GM12878 (cell line): Measurements from ENCODE around the gene ADH6. TPM values are rescaled to one million over a fixed set of nuclear protein-coding genes. Genes with fewer than 3 reads are reported as not detected.

Experiments
- ATAC-seq: fragments of 200-7000 bp; cut with Tn5 transposase; 3 replicates; pipeline ENCODE4 v1.9.1; 2020; ENCODE audit warnings: mild to moderate bottlenecking, moderate library complexity
- BruUV-seq: library from RNA; stranded (reverse); fragments of 400-500 nt; replicated peaks from 2 replicates; lab custom pipeline; 2021; lab: Mats Ljungman, UMichigan
- CTCF ChIA-PET: fragments of 300-600 bp; sonication (Branson Sonifier 250); formaldehyde crosslinking; extraction: SDS; loops from one replicate; lab custom pipeline; 2021; ENCODE audit warnings: inconsistent platforms; lab: Yijun Ruan, JAX
- POLR2A ChIA-PET: fragments of 350-600 bp; formaldehyde crosslinking; extraction: SDS; loops from one replicate; lab custom pipeline; 2021; ENCODE audit warnings: inconsistent platforms; lab: Charles Lee
- RAD21 ChIA-PET: fragments of 300-600 bp; sonication (Branson Sonifier 250); formaldehyde crosslinking; loops from one replicate; lab custom pipeline; 2023; ENCODE audit warnings: antibody characterized with exemption; ENCODE audit not compliant: unreplicated experiment; lab: Charles Lee
- SMC1A ChIA-PET: fragments of 300-600 bp; sonication (Branson Sonifier 250); formaldehyde crosslinking; loops from one replicate; lab custom pipeline; 2023; ENCODE audit not compliant: unreplicated experiment, uncharacterized antibody; lab: Charles Lee
- DNase-seq: peaks from one replicate; pipeline ENCODE4 v3.0.0-alpha.2; 2011; ENCODE audit warnings: low read depth, low spot score
- FAIRE-seq: peaks from 3 replicates; lab custom pipeline; 2011; peaks lifted over from hg19 to GRCh38; lab: Jason Lieb, UNC
- H2AFZ ChIP-seq: 2 replicates; pipeline ENCODE4 v1.6.0; 2011; ENCODE audit warnings: low read depth, low read length, control low read depth; ENCODE audit not compliant: control insufficient read depth
- H3K27ac ChIP-seq: 2 replicates; pipeline ENCODE4 v1.5.1; 2011; ENCODE audit warnings: control low read depth; ENCODE audit not compliant: control insufficient read depth, insufficient read depth
- H3K27me3 ChIP-seq, 2 experiments: replicated peaks in 1 of 2; 2 replicates each; pipeline versions ENCODE4 v1.6.0 to v1.6.1; 2011; ENCODE audit warnings: low read length in 1 of 2; ENCODE audit not compliant: control insufficient read depth in 2 of 2, insufficient read depth in 2 of 2
- H3K36me3 ChIP-seq, 2 experiments: 2 replicates each; pipeline ENCODE4 v1.5.1; 2011; ENCODE audit warnings: low read length in 1 of 2; ENCODE audit not compliant: control insufficient read depth in 2 of 2, insufficient read depth in 2 of 2
- H3K4me1 ChIP-seq: 2 replicates; pipeline ENCODE4 v1.6.1; 2011; ENCODE audit warnings: mild to moderate bottlenecking, low read length, moderate library complexity, mixed read lengths; ENCODE audit not compliant: control insufficient read depth, insufficient read depth
- H3K4me2 ChIP-seq: 2 replicates; pipeline ENCODE4 v1.6.0; 2011; ENCODE audit warnings: control low read depth; ENCODE audit not compliant: control insufficient read depth, insufficient read depth
- H3K4me3 ChIP-seq: fragments of 200-600 bp; sonication (generic); 2 replicates; pipeline ENCODE4 v1.5.1; 2016
- H3K79me2 ChIP-seq: 2 replicates; pipeline ENCODE4 v1.6.0; 2011; ENCODE audit warnings: low read length; ENCODE audit not compliant: control insufficient read depth, insufficient read depth
- H3K9ac ChIP-seq: 2 replicates; pipeline ENCODE4 v1.8.0; 2011; ENCODE audit warnings: low read length, control low read depth, mixed read lengths; ENCODE audit not compliant: control insufficient read depth, insufficient read depth
- H3K9me3 ChIP-seq: replicated peaks from 3 replicates; pipeline ENCODE4 v1.5.1; 2011; ENCODE audit warnings: mild to moderate bottlenecking, low read length; ENCODE audit not compliant: control insufficient read depth, insufficient read depth
- H4K20me1 ChIP-seq: 2 replicates; pipeline ENCODE4 v1.6.0; 2011; ENCODE audit not compliant: control insufficient read depth, insufficient read depth
- CEBPB ChIP-seq, 2 experiments: fragments of 150-350 bp in 1 of 2; IDR thresholded peaks; 2 replicates each; pipeline ENCODE4 v1.6.1; 2012 to 2014; ENCODE audit warnings: low read depth in 2 of 2, low read length in 2 of 2, borderline replicate concordance in 1 of 2, inconsistent platforms in 1 of 2
- PAX8 ChIP-seq: fragments of 450-650 bp; IDR thresholded peaks from 2 replicates; pipeline ENCODE4 v1.6.1; 2017; ENCODE audit warnings: mild to moderate bottlenecking, moderate library complexity
- RFX5 ChIP-seq: IDR thresholded peaks from 2 replicates; pipeline ENCODE4 v1.6.1; 2011; ENCODE audit warnings: low read depth, low read length, improper control_type of control experiment
- SMAD5 ChIP-seq: IDR thresholded peaks from 2 replicates; pipeline ENCODE4 v1.6.1; 2016; ENCODE audit warnings: antibody characterized with exemption, low read depth
- STAT1 ChIP-seq: fragments of 450-650 bp; conservative IDR thresholded peaks from 2 replicates; pipeline ENCODE4 v1.6.1; 2014; ENCODE audit warnings: antibody characterized with exemption, mild to moderate bottlenecking
- ZSCAN29 ChIP-seq: fragments of 450-650 bp; IDR thresholded peaks from 2 replicates; pipeline ENCODE4 v1.6.1; 2017; ENCODE audit warnings: mild to moderate bottlenecking, moderate library complexity
- in situ Hi-C: fragments of 300-500 bp; cut with MboI; formaldehyde crosslinking; loops from 9 replicates; pipeline ENCODE4 v1.14.3; 2018; ENCODE audit warnings: mixed read lengths
- intact Hi-C: fragments of 100-400 bp; cut with micrococcal nuclease; formaldehyde crosslinking; loops from one replicate; pipeline ENCODE4 v1.14.2; 2022; ENCODE audit not compliant: unreplicated experiment
- polyA plus RNA-seq, 11 experiments: library from polyadenylated mRNA; depleted of rRNA in 4 of 11; unstranded in 6 of 11; stranded (reverse) in 5 of 11; fragments of >200 nt; fragmentation: Nextera tagmentation in 4 of 11; fragmentation: Illumina TruSeq in 1 of 11; extraction: Ambion mirVana in 4 of 11; extraction: Trizol in 1 of 11; gene quantifications; 1 replicate in 1 of 11; 2 replicates in 10 of 11; pipeline versions ENCODE4 v1.2.1 to v1.2.3, GENCODE V29; 2011 to 2016; ENCODE audit warnings: inconsistent platforms in 2 of 11, missing spikeins in 2 of 11, low read depth in 1 of 11
- total RNA-seq, 4 experiments: library from RNA; depleted of rRNA in 3 of 4; stranded (reverse); fragments of >200 nt in 3 of 4; fragmentation: Illumina TruSeq in 1 of 4; extraction: Trizol in 1 of 4; gene quantifications; 2 replicates each; pipeline versions ENCODE4 v1.2.1 to v1.2.3, GENCODE V29; 2013 to 2021
- TF ChIP-seq, protein P1 (sequence below): fragments of 450-650 bp; formaldehyde crosslinking; IDR thresholded peaks from 2 replicates; pipeline ENCODE4 v1.4.0; 2022; ENCODE audit warnings: mild to moderate bottlenecking, moderate library complexity
- TF ChIP-seq, protein P2 (sequence below): IDR thresholded peaks from 2 replicates; pipeline ENCODE4 v1.6.1; 2012; ENCODE audit warnings: low read depth, low read length, improper control_type of control experiment
- TF ChIP-seq, protein P3 (sequence below): IDR thresholded peaks from 2 replicates; pipeline ENCODE4 v1.6.1; 2012; ENCODE audit warnings: low read depth, low read length, improper control_type of control experiment

Gene ADH6
- total and polyA plus RNA-seq, 10 of the 15 experiments (the other 5 are each of a cell fraction or from before 2014, with no cell fraction given): 0.03 to 0.16 TPM; not detected in 8

DNA sequence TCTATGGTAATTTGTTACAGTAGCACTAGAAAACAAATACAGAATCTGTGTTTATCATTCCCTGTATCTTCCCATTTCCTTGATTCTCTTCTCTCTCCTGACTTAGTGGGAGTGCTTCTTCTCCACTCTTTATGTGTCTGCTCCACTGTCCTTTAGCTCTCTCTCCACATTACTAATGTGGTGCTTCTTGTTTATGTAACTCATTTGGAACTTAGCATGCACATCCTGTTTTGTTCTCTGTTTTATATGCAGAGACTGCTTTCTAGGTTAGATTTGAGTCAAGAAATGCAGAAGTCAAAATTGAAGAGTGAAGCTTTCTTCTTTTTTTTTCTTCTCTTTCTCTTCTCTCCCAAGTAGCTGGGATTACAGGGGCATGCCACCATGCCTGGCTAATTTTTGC, 45.9 kb upstream of the ADH6 start:
- ChIA-PET CTCF (no interaction called here), RAD21 (no interaction called here), POLR2A (no interaction called here), SMC1A (no interaction called here)
- Histone ChIP-seq H4K20me1 (no peaks in the 10 kb centered on the region), H3K79me2 (no peaks in the 10 kb centered on the region), H3K9ac (no peak overlapping the region), H3K9me3 (no peaks in the 10 kb centered on the region), H3K36me3 (no peaks in the 10 kb centered on the region), H3K27me3 (no peaks in the 10 kb centered on the region), H3K4me2 (no peak overlapping the region), H3K27ac (no peak overlapping the region), H3K4me3 (no peak overlapping the region), H3K4me1 (no peaks in the 10 kb centered on the region), H2AFZ (no peak overlapping the region)
- DNase-seq: no peak
- in situ Hi-C loops: no loop called here
- ATAC-seq: no peak
- TF ChIP-seq RFX5 (no peak), ZSCAN29 (no peak), PAX8 (no peak), CEBPB (IDR thresholded peaks at IDR 0.05; ENCODE audit: borderline replicate concordance in 1 of 2, low read depth in 2 of 2, low read length in 2 of 2) (no peak), SMAD5 (no peak), STAT1 (no peak)
- TF ChIP-seq, protein P1, sequence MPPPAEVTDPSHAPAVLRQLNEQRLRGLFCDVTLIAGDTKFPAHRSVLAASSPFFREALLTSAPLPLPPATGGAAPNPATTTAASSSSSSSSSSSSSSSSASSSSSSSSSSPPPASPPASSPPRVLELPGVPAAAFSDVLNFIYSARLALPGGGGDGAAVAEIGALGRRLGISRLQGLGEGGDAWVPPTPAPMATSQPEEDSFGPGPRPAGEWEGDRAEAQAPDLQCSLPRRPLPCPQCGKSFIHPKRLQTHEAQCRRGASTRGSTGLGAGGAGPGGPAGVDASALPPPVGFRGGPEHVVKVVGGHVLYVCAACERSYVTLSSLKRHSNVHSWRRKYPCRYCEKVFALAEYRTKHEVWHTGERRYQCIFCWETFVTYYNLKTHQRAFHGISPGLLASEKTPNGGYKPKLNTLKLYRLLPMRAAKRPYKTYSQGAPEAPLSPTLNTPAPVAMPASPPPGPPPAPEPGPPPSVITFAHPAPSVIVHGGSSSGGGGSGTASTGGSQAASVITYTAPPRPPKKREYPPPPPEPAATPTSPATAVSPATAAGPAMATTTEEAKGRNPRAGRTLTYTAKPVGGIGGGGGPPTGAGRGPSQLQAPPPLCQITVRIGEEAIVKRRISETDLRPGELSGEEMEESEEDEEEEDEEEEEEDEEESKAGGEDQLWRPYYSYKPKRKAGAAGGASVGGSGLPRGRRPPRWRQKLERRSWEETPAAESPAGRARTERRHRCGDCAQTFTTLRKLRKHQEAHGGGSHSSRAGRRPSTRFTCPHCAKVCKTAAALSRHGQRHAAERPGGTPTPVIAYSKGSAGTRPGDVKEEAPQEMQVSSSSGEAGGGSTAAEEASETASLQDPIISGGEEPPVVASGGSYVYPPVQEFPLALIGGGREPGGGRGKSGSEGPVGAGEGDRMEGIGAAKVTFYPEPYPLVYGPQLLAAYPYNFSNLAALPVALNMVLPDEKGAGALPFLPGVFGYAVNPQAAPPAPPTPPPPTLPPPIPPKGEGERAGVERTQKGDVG: no peak
- TF ChIP-seq, protein P2, sequence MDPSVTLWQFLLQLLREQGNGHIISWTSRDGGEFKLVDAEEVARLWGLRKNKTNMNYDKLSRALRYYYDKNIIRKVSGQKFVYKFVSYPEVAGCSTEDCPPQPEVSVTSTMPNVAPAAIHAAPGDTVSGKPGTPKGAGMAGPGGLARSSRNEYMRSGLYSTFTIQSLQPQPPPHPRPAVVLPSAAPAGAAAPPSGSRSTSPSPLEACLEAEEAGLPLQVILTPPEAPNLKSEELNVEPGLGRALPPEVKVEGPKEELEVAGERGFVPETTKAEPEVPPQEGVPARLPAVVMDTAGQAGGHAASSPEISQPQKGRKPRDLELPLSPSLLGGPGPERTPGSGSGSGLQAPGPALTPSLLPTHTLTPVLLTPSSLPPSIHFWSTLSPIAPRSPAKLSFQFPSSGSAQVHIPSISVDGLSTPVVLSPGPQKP: no peak
- TF ChIP-seq, protein P3, sequence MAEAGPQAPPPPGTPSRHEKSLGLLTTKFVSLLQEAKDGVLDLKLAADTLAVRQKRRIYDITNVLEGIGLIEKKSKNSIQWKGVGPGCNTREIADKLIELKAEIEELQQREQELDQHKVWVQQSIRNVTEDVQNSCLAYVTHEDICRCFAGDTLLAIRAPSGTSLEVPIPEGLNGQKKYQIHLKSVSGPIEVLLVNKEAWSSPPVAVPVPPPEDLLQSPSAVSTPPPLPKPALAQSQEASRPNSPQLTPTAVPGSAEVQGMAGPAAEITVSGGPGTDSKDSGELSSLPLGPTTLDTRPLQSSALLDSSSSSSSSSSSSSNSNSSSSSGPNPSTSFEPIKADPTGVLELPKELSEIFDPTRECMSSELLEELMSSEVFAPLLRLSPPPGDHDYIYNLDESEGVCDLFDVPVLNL: no peak
- FAIRE-seq: no peak
- intact Hi-C loops: no loop called here
- no TSS peak for BruUV-seq
